ENCODE results near the gene CACNA1B.
"Not testable (repeated sequence)": the region's sequence is repeated elsewhere in the genome, so short reads cannot be mapped to it uniquely, and the experiment has no call there.

DNA sequence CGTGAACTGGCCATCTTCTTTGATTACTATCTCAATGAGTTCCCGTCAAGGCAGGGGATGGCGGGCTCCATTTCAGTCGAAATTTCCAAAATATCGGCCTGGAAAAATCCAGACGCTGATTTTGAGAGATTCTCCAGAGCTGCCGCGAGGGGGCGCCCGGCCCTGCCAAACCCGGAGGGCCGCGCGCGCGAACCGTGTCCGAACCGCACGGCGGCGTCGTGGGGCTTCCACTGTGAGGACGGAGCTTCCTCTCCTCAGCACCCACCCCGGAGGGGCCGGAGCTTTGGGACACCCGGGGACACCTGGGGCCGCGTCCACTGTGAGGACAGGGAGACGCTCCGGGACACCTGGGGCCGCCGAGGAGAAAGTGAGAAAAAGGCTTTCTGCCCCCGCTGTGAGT, 270.0 kb downstream of the CACNA1B start:
- TF ChIP-seq, protein P1, sequence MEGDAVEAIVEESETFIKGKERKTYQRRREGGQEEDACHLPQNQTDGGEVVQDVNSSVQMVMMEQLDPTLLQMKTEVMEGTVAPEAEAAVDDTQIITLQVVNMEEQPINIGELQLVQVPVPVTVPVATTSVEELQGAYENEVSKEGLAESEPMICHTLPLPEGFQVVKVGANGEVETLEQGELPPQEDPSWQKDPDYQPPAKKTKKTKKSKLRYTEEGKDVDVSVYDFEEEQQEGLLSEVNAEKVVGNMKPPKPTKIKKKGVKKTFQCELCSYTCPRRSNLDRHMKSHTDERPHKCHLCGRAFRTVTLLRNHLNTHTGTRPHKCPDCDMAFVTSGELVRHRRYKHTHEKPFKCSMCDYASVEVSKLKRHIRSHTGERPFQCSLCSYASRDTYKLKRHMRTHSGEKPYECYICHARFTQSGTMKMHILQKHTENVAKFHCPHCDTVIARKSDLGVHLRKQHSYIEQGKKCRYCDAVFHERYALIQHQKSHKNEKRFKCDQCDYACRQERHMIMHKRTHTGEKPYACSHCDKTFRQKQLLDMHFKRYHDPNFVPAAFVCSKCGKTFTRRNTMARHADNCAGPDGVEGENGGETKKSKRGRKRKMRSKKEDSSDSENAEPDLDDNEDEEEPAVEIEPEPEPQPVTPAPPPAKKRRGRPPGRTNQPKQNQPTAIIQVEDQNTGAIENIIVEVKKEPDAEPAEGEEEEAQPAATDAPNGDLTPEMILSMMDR (IDR thresholded peaks at IDR 0.05) = not testable (repeated sequence)
- not testable (repeated sequence) for TF ChIP-seq EZH2 (IDR thresholded peaks at IDR 0.05; ENCODE audit: borderline replicate concordance, insufficient read depth, low read depth, low read length, poor library complexity, severe bottlenecking)
